HL-60 (cell line): ENCODE results near the gene PADI2.

Source experiments
- DNase-seq, 2 experiments: peaks; one replicate each; pipeline ENCODE4 v3.0.0-alpha.2; 2010 to 2020; ENCODE audit warnings: low read depth in 1 of 2, low spot score in 1 of 2
- H3K27ac ChIP-seq: fragments of 250-450 bp; sonication (Bioruptor Pico); replicated peaks from 2 replicates; pipeline ENCODE4 v1.5.1; 2020; ENCODE audit warnings: mild to moderate bottlenecking, moderate library complexity
- H3K27me3 ChIP-seq: fragments of 250-450 bp; sonication (Bioruptor Pico); 2 replicates; pipeline ENCODE4 v1.5.1; 2021; ENCODE audit warnings: mild to moderate bottlenecking, moderate library complexity; ENCODE audit not compliant: insufficient read depth, poor library complexity, severe bottlenecking
- H3K4me3 ChIP-seq: replicated peaks from 2 replicates; pipeline ENCODE4 v1.5.1; 2011; ENCODE audit warnings: mild to moderate bottlenecking, control low read depth, low read length; ENCODE audit not compliant: insufficient read depth
- GABPA ChIP-seq: IDR thresholded peaks from 2 replicates; pipeline ENCODE4 v1.6.1; 2012; ENCODE audit warnings: low read depth
- POLR2AphosphoS5 ChIP-seq: IDR thresholded peaks from 2 replicates; pipeline ENCODE4 v1.6.1; 2012; ENCODE audit warnings: low read depth
- REST ChIP-seq: IDR thresholded peaks from 2 replicates; pipeline ENCODE4 v1.6.1; 2012; ENCODE audit warnings: low read depth; ENCODE audit not compliant: insufficient replicate concordance
- SPI1 ChIP-seq: IDR thresholded peaks from 2 replicates; pipeline ENCODE4 v1.6.1; 2012; ENCODE audit warnings: low read depth, mild to moderate bottlenecking, borderline replicate concordance
- TF ChIP-seq, protein P1 (sequence below): IDR thresholded peaks from one replicate; pipeline ENCODE4 v1.5.1; 2011; ENCODE audit warnings: low read length, control low read depth, inconsistent platforms; ENCODE audit not compliant: insufficient read depth

The PADI2 gene

GRCh38 chr1:17099616-17100340 is 19.5 kb downstream of the PADI2 start:
- no peaks in the 10 kb centered on the region for H3K27me3 ChIP-seq
- TF ChIP-seq, protein P1, sequence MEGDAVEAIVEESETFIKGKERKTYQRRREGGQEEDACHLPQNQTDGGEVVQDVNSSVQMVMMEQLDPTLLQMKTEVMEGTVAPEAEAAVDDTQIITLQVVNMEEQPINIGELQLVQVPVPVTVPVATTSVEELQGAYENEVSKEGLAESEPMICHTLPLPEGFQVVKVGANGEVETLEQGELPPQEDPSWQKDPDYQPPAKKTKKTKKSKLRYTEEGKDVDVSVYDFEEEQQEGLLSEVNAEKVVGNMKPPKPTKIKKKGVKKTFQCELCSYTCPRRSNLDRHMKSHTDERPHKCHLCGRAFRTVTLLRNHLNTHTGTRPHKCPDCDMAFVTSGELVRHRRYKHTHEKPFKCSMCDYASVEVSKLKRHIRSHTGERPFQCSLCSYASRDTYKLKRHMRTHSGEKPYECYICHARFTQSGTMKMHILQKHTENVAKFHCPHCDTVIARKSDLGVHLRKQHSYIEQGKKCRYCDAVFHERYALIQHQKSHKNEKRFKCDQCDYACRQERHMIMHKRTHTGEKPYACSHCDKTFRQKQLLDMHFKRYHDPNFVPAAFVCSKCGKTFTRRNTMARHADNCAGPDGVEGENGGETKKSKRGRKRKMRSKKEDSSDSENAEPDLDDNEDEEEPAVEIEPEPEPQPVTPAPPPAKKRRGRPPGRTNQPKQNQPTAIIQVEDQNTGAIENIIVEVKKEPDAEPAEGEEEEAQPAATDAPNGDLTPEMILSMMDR, result no peak
- TF ChIP-seq REST (no peak), GABPA (no peak)
- no peak overlapping the region for H3K27ac ChIP-seq
- no peak overlapping the region for H3K4me3 ChIP-seq
- DNase-seq, result no peak

GRCh38 chr1:17098446-17099317 is 20.6 kb downstream of the PADI2 start:
- H3K27me3 ChIP-seq, result no peaks in the 10 kb centered on the region
- TF ChIP-seq REST, result no peak
- no peak for TF ChIP-seq SPI1
- TF ChIP-seq POLR2AphosphoS5, result no peak
- no peak for TF ChIP-seq GABPA
- TF ChIP-seq, protein P1, result no peak
- H3K4me3 ChIP-seq, result no peak overlapping the region
- peak in 1 of 2 experiments; percentile 70 for DNase-seq
- H3K27ac ChIP-seq, result peak overlapping the region; percentile 48

DNA sequence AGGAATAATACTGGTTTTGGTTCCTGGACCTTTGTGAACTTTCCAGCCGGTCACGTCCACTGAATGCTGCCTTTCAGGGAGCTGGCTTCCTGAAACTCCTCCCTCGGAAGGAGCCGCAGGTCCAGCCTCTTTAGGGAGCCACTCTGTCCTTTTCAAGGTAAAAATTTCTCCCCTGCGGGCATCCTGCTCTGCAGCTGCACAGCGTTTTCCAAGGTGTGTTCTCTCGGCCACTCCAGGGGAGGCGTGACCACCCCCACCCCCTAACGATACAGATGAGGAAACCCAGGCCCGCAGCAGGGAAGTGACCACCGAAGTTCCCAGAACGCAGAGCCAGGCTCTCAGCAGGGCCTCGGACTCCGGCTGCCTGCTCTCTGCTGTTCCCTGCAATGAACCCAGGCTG is 21.5 kb downstream of the PADI2 start:
- TF ChIP-seq, protein P1, result no peak
- TF ChIP-seq POLR2AphosphoS5 (no peak), GABPA (no peak), REST (no peak), SPI1 (no peak)
- H3K27ac ChIP-seq, result peak overlapping the region; percentile 48
- no peak for DNase-seq
- H3K27me3 ChIP-seq, result no peaks in the 10 kb centered on the region
- H3K4me3 ChIP-seq, result no peak overlapping the region
